ENCODE measurements around the gene CDH1.

- TF ChIP-seq CTCF (IDR thresholded peaks at IDR 0.05) (no peak), REST (IDR thresholded peaks at IDR 0.05; ENCODE audit: insufficient read depth in 1 of 2, low read depth in 2 of 2, low read length in 1 of 2) (no peak), POLR2AphosphoS5 (IDR thresholded peaks at IDR 0.05; ENCODE audit: low read depth, low read length) (no peak)
These were observed 4.2 kb upstream of the CDH1 start for GRCh38 chr16:68732741-68733399.

All from Panc1 (cell line).